DND-41 (cell line): ENCODE results near the gene GJB6.

Experiments
- EZH2 ChIP-seq: IDR thresholded peaks from 3 replicates; pipeline ENCODE4 v1.6.1; 2012; ENCODE audit warnings: borderline replicate concordance, low read depth, mild to moderate bottlenecking, moderate library complexity, low read length, inconsistent platforms; ENCODE audit not compliant: severe bottlenecking
- TF ChIP-seq, protein P1 (sequence below): IDR thresholded peaks from 2 replicates; pipeline ENCODE4 v1.5.1; 2012; ENCODE audit warnings: borderline replicate concordance, low read length, moderate library complexity, mild to moderate bottlenecking; ENCODE audit not compliant: poor library complexity, severe bottlenecking; ENCODE audit errors: extremely low read depth

DNA sequence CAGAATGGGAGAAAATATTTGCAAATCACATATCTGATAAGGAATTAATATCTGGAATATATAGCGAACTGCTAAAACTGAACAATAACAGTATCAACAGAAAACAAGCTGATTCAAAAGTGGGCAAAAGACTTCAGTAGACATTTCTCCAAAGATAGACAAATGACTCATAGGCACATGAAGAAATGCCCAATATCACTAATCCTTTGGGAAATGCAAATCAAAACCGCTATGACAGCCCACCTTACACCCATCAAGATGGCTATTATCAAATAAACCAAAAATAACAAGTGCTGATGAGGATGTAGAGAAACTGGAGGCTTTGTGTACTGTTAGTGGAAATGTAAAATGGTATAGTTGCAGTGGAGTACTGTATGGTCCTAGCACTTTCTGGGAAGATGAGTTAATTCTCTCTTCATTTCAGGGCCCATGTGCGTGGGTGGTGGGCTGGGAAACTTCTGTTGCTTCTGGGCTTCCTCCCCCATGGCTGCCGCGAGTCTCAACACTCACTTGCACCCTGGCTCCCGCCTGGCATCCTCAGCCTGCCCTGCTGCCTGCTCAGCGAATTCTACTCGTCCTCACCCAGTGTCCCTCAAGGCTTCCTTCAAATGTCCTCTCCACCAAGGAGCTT, 58.9 kb downstream of the GJB6 start:
- no peak for TF ChIP-seq EZH2
- TF ChIP-seq, protein P1, sequence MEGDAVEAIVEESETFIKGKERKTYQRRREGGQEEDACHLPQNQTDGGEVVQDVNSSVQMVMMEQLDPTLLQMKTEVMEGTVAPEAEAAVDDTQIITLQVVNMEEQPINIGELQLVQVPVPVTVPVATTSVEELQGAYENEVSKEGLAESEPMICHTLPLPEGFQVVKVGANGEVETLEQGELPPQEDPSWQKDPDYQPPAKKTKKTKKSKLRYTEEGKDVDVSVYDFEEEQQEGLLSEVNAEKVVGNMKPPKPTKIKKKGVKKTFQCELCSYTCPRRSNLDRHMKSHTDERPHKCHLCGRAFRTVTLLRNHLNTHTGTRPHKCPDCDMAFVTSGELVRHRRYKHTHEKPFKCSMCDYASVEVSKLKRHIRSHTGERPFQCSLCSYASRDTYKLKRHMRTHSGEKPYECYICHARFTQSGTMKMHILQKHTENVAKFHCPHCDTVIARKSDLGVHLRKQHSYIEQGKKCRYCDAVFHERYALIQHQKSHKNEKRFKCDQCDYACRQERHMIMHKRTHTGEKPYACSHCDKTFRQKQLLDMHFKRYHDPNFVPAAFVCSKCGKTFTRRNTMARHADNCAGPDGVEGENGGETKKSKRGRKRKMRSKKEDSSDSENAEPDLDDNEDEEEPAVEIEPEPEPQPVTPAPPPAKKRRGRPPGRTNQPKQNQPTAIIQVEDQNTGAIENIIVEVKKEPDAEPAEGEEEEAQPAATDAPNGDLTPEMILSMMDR: no peak
